ENCODE results near the gene FLNB.

DNA sequence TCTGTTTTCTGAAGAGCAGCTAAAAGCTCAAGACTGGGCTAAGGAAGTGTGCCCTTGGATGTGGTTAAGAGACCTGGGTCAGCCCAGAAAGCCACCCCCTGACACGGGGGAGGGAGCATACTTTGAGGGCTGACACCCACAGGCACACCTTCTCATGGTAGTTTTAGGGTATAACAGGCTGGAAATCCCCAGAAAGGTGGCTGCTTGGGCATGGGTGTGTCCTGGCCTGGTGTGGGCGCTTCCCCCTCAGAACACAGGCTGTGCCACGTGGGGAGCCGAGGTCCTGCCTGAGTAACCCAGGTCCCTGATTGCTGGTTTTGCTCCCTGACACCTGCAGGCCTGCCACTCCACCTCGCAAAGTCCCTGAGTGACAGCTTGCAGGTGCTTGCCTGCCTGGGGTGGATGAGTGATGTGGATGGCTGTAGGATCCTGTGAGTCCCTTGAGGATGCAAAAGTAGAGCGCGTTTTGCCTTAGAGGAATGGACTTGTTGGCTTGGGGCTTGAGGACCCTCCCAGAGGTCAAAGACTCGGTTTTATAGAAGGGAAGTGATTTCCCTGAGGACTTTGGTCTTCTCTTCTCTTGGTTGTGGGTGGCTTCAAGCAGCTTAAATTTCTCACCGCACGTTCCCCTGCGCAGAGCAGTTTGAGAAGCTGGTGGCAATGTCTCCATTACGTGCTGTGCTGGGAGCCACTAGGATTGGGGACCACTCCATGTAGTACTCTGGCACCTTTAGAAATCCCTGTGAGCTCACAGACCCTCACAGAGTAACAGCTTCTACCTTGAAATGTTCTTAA is 108.1 kb downstream of the FLNB start:
- TF ChIP-seq, protein P1, sequence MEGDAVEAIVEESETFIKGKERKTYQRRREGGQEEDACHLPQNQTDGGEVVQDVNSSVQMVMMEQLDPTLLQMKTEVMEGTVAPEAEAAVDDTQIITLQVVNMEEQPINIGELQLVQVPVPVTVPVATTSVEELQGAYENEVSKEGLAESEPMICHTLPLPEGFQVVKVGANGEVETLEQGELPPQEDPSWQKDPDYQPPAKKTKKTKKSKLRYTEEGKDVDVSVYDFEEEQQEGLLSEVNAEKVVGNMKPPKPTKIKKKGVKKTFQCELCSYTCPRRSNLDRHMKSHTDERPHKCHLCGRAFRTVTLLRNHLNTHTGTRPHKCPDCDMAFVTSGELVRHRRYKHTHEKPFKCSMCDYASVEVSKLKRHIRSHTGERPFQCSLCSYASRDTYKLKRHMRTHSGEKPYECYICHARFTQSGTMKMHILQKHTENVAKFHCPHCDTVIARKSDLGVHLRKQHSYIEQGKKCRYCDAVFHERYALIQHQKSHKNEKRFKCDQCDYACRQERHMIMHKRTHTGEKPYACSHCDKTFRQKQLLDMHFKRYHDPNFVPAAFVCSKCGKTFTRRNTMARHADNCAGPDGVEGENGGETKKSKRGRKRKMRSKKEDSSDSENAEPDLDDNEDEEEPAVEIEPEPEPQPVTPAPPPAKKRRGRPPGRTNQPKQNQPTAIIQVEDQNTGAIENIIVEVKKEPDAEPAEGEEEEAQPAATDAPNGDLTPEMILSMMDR (IDR thresholded peaks at IDR 0.05), result no peak
- TF ChIP-seq POLR2A (IDR thresholded peaks at IDR 0.05) (no peak), EP300 (IDR thresholded peaks at IDR 0.05) (no peak), POLR2AphosphoS5 (IDR thresholded peaks at IDR 0.05) (no peak)
